H7 (cell line): ENCODE data around the gene ADGRA1. TPM values are rescaled to one million over a fixed set of nuclear protein-coding genes. Genes with fewer than 3 reads are reported as not detected.
"Not testable (repeated sequence)": the region's sequence is repeated elsewhere in the genome, so short reads cannot be mapped to it uniquely, and the experiment has no call there.

Source experiments
- DNase-seq: peaks from one replicate; pipeline ENCODE4 v3.0.0; 2012
- H3K27me3 ChIP-seq: 2 replicates; pipeline ENCODE4 v1.6.0; 2011; ENCODE audit warnings: mild to moderate bottlenecking, low read length; ENCODE audit not compliant: control insufficient read depth, insufficient read depth
- H3K36me3 ChIP-seq: replicated peaks from 2 replicates; pipeline ENCODE4 v1.5.1; 2011; ENCODE audit warnings: low read length; ENCODE audit not compliant: control insufficient read depth, insufficient read depth
- H3K4me3 ChIP-seq: 2 replicates; pipeline ENCODE4 v1.5.1; 2011; ENCODE audit warnings: low read depth, mild to moderate bottlenecking, control low read depth, low read length, moderate library complexity; ENCODE audit not compliant: insufficient read depth
- total RNA-seq: library from RNA; depleted of rRNA; stranded (reverse); fragments of >200 nt; shearing (Covaris generic); gene quantifications from 2 replicates; pipeline ENCODE4 v1.2.3, GENCODE V29; 2014; rRNA removed

Gene ADGRA1
- total RNA-seq, 1 experiment from 2014 or later, result 0.62 TPM

- Histone ChIP-seq H3K27me3 (no peaks in the 10 kb centered on the region), H3K36me3 (no peaks in the 10 kb centered on the region; the same call in 1 of the 2 replicates), H3K4me3 (no peak overlapping the region)
- no peak for DNase-seq
Measured at GRCh38 chr10:133174689-133175263, 87.1 kb downstream of the ADGRA1 start.

- DNase-seq, H3K4me3 ChIP-seq, H3K27me3 ChIP-seq, H3K36me3 ChIP-seq: not testable (repeated sequence)
Measured at GRCh38 chr10:133175624-133176023, 87.9 kb downstream of the ADGRA1 start.

- Histone ChIP-seq H3K27me3 (no peaks in the 10 kb centered on the region), H3K4me3 (no peak overlapping the region), H3K36me3 (no peaks in the 10 kb centered on the region; the same call in 1 of the 2 replicates)
- no peak for DNase-seq
Measured at GRCh38 chr10:133176546-133176945, 88.8 kb downstream of the ADGRA1 start.

GRCh38 chr10:133177380-133178157, 89.8 kb downstream of the ADGRA1 start:
- no peaks in the 10 kb centered on the region; the same call in 1 of the 2 replicates for H3K36me3 ChIP-seq

GRCh38 chr10:133178357-133179127, 90.8 kb downstream of the ADGRA1 start:
- Histone ChIP-seq H3K27me3 (no peaks in the 10 kb centered on the region), H3K4me3 (no peak overlapping the region), H3K36me3 (no peaks in the 10 kb centered on the region; the same call in 1 of the 2 replicates)
- DNase-seq, result no peak

More at GRCh38 chr10:133177380-133178157, 89.8 kb downstream of the ADGRA1 start:
- no peak overlapping the region for H3K4me3 ChIP-seq
- DNase-seq, result no peak
- H3K27me3 ChIP-seq, result no peaks in the 10 kb centered on the region

- Histone ChIP-seq H3K36me3 (peaks cover 4% of the 10 kb centered on the region), H3K4me3 (no peak overlapping the region), H3K27me3 (no peaks in the 10 kb centered on the region)
- no peak for DNase-seq
Measured at GRCh38 chr10:133179128-133179520, 91.4 kb downstream of the ADGRA1 start.

GRCh38 chr10:133179651-133180050, 91.9 kb downstream of the ADGRA1 start:
- H3K4me3 ChIP-seq, result no peak overlapping the region
- no peaks in the 10 kb centered on the region for H3K27me3 ChIP-seq
- H3K36me3 ChIP-seq, result peaks cover 9% of the 10 kb centered on the region
- DNase-seq, result no peak

- peaks cover 9% of the 10 kb centered on the region for H3K36me3 ChIP-seq
Measured at GRCh38 chr10:133180192-133180964, 92.7 kb downstream of the ADGRA1 start.

GRCh38 chr10:133180965-133181639, 93.4 kb downstream of the ADGRA1 start:
- Histone ChIP-seq H3K4me3 (no peak overlapping the region), H3K36me3 (peaks cover 9% of the 10 kb centered on the region), H3K27me3 (no peaks in the 10 kb centered on the region)
- peak; percentile 64 for DNase-seq

More at GRCh38 chr10:133180192-133180964, 92.7 kb downstream of the ADGRA1 start:
- H3K4me3 ChIP-seq, result no peak overlapping the region
- H3K27me3 ChIP-seq, result no peaks in the 10 kb centered on the region
- DNase-seq, result no peak

Other genes with a start within 250 kb of the ADGRA1 start
- 0.59 and 0.70 TPM in 2 replicates for gene CFAP46, start 145.4 kb upstream of the ADGRA1 start, total RNA-seq
- gene KNDC1, start 72.3 kb downstream of the ADGRA1 start, total RNA-seq, result 13.7 and 16.7 TPM in 2 replicates
- 8.8 and 13.4 TPM in 2 replicates for gene UTF1, start 142.3 kb downstream of the ADGRA1 start, total RNA-seq
- 25.0 and 29.2 TPM in 2 replicates for gene VENTX, start 149.9 kb downstream of the ADGRA1 start, total RNA-seq
- gene ADAM8, start 188.9 kb downstream of the ADGRA1 start, total RNA-seq, result 1.3 and 1.9 TPM in 2 replicates
- gene TUBGCP2, start 220.9 kb downstream of the ADGRA1 start, total RNA-seq, result 46.4 and 47.1 TPM in 2 replicates
- 46.9 and 48.7 TPM in 2 replicates for gene ZNF511, start 221.0 kb downstream of the ADGRA1 start, total RNA-seq
- gene CALY, start 249.0 kb downstream of the ADGRA1 start, total RNA-seq, result 2.2 TPM in 1 of 2 replicates, not detected in the other